GM18907 (cell line): ENCODE results near the gene BATF.

Experiments used
- ATAC-seq: cut with Tn5 transposase; IDR thresholded peaks from one replicate; pipeline ENCODE4 v1.9.1; 2021; ENCODE audit warnings: mild to moderate bottlenecking, moderate library complexity; ENCODE audit not compliant: unreplicated experiment

BATF gene

DNA sequence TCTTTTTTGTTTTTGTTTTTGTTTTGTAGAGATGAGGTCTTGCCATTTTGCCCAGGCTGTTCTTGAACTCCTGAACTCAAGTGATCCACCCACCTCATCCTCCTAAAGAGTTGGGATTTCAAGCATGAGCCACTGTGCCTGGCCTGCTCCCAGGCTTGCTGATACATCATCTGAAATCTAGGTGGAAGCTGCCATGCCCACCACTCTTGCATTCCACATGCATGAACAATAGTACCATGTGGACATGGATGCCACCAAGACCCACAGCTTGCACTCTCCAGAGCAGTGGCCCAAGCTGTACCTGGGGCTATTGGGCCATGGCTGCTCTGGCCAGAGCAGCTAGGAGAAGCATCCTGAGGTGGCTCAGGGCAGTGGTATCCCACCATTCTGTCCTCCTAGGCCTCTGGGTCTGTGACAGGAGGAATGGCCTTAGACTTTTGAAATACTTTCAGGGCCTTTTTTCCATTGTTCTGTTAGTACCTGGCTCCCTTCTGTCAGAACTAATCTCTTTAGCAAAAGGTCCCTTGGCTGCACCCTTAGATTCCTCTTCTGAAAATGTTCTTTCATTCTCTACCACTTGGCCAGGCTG, 69.8 kb downstream of the BATF start:
- no peak for ATAC-seq

- no peak for ATAC-seq
These were observed 73.0 kb downstream of the BATF start for GRCh38 chr14:75595226-75595625.
